Stimulated activated effector memory CD8-positive, alpha-beta T cell treated with anti-CD3 and anti-CD28 coated beads, Interleukin-12 subunit alpha, Interleukin-12 subunit beta, amount 100 ng/mL, for 72 hours (primary cell): ENCODE results near the gene SLC24A2.
"Not testable (repeated sequence)": the region's sequence is repeated elsewhere in the genome, so short reads cannot be mapped to it uniquely, and the experiment has no call there.

Experiments used
- ATAC-seq: fragments of 150-1000 bp; cut with Tn5 transposase; 2 replicates; pipeline ENCODE4 v1.10.0; 2021
- DNase-seq, 2 donors: peaks; one replicate each; pipeline ENCODE4 v3.0.0; 2021 to 2022; ENCODE audit warnings: low spot score in 2 of 2
- H3K27ac Mint-ChIP-seq: one replicate; pipeline ENCODE4 v1.8.0; 2022; ENCODE audit warnings: mild to moderate bottlenecking, mixed read lengths
- H3K36me3 Mint-ChIP-seq: one replicate; pipeline ENCODE4 v1.8.0; 2022; ENCODE audit warnings: mild to moderate bottlenecking, mixed read lengths
- H3K4me1 Mint-ChIP-seq: one replicate; pipeline ENCODE4 v1.8.0; 2022; ENCODE audit warnings: mixed read lengths
- H3K4me3 Mint-ChIP-seq: one replicate; pipeline ENCODE4 v1.8.0; 2022; ENCODE audit warnings: mild to moderate bottlenecking, mixed read lengths
- H3K9me3 Mint-ChIP-seq: one replicate; pipeline ENCODE4 v1.8.0; 2022; ENCODE audit warnings: mixed read lengths

SLC24A2 gene

GRCh38 chr9:19788614-19789271 lies at the start of gene SLC24A2:
SLC24A2 (minus strand) TSS chr9:19789037.
- Mint-ChIP-seq H3K4me1 (no peaks in the 10 kb centered on the region), H3K4me3 (no peak within 1 kb of the TSS), H3K9me3 (no peaks in the 10 kb centered on the region), H3K36me3 (no peaks in the 10 kb centered on the region), H3K27ac (no peak within 1 kb of the TSS)
- ATAC-seq, result peak; percentile 24
- DNase-seq, result no peak

GRCh38 chr9:19833331-19833730 lies 44.5 kb upstream of the SLC24A2 start:
- ATAC-seq, H3K4me3 Mint-ChIP-seq, H3K9me3 Mint-ChIP-seq, H3K27ac Mint-ChIP-seq, H3K36me3 Mint-ChIP-seq, DNase-seq, H3K4me1 Mint-ChIP-seq: not testable (repeated sequence)

GRCh38 chr9:19830796-19831195 lies 42.0 kb upstream of the SLC24A2 start:
- ATAC-seq (no peak), DNase-seq (no peak)
- H3K27ac Mint-ChIP-seq, result no peak overlapping the region
- no peak overlapping the region for H3K4me3 Mint-ChIP-seq
- no peaks in the 10 kb centered on the region for H3K4me1 Mint-ChIP-seq
- no peaks in the 10 kb centered on the region for H3K36me3 Mint-ChIP-seq
- H3K9me3 Mint-ChIP-seq, result no peaks in the 10 kb centered on the region

GRCh38 chr9:19828576-19829109 lies 39.8 kb upstream of the SLC24A2 start:
- Mint-ChIP-seq H3K36me3 (no peaks in the 10 kb centered on the region), H3K4me3 (no peak overlapping the region), H3K9me3 (no peaks in the 10 kb centered on the region), H3K27ac (no peak overlapping the region), H3K4me1 (no peaks in the 10 kb centered on the region)
- DNase-seq (no peak), ATAC-seq (no peak)

- H3K4me3 Mint-ChIP-seq, result no peak overlapping the region
- H3K36me3 Mint-ChIP-seq, result no peaks in the 10 kb centered on the region
- peaks cover 13% of the 10 kb centered on the region for H3K9me3 Mint-ChIP-seq
- ATAC-seq (no peak), DNase-seq (no peak)
- no peak overlapping the region for H3K27ac Mint-ChIP-seq
- H3K4me1 Mint-ChIP-seq, result no peaks in the 10 kb centered on the region
Observed at GRCh38 chr9:19816769-19817168, 27.9 kb upstream of the SLC24A2 start.

GRCh38 chr9:19812194-19812593 lies 23.4 kb upstream of the SLC24A2 start:
- DNase-seq (no peak), ATAC-seq (no peak)
- Mint-ChIP-seq H3K4me1 (no peaks in the 10 kb centered on the region), H3K27ac (no peak overlapping the region), H3K36me3 (no peaks in the 10 kb centered on the region), H3K9me3 (peaks cover 13% of the 10 kb centered on the region), H3K4me3 (no peak overlapping the region)

- ATAC-seq (no peak), DNase-seq (no peak)
- no peak overlapping the region for H3K27ac Mint-ChIP-seq
- H3K9me3 Mint-ChIP-seq, result peaks cover 7% of the 10 kb centered on the region
- no peak overlapping the region for H3K4me3 Mint-ChIP-seq
- no peaks in the 10 kb centered on the region for H3K4me1 Mint-ChIP-seq
- H3K36me3 Mint-ChIP-seq, result no peaks in the 10 kb centered on the region
Observed at GRCh38 chr9:19809422-19810269, 20.8 kb upstream of the SLC24A2 start.

- Mint-ChIP-seq H3K9me3 (peaks cover 3% of the 10 kb centered on the region), H3K36me3 (no peaks in the 10 kb centered on the region), H3K4me1 (no peaks in the 10 kb centered on the region), H3K4me3 (no peak overlapping the region), H3K27ac (no peak overlapping the region)
- DNase-seq, result no peak
- ATAC-seq, result no peak
Observed at GRCh38 chr9:19807182-19807892, 18.5 kb upstream of the SLC24A2 start.

GRCh38 chr9:19804431-19804830 lies 15.6 kb upstream of the SLC24A2 start:
- Mint-ChIP-seq H3K9me3 (no peaks in the 10 kb centered on the region), H3K27ac (no peak overlapping the region), H3K4me1 (no peaks in the 10 kb centered on the region), H3K36me3 (no peaks in the 10 kb centered on the region), H3K4me3 (no peak overlapping the region)
- no peak for ATAC-seq
- no peak for DNase-seq

GRCh38 chr9:19800884-19801283 lies 12.0 kb upstream of the SLC24A2 start:
- no peak for ATAC-seq

GRCh38 chr9:19799784-19800183 lies 10.9 kb upstream of the SLC24A2 start:
- ATAC-seq, result no peak
- H3K4me1 Mint-ChIP-seq, result no peaks in the 10 kb centered on the region

More at GRCh38 chr9:19800884-19801283, 12.0 kb upstream of the SLC24A2 start:
- DNase-seq, result no peak
- H3K27ac Mint-ChIP-seq, result no peak overlapping the region
- H3K4me3 Mint-ChIP-seq, result no peak overlapping the region
- H3K9me3 Mint-ChIP-seq, result no peaks in the 10 kb centered on the region
- no peaks in the 10 kb centered on the region for H3K36me3 Mint-ChIP-seq
- no peaks in the 10 kb centered on the region for H3K4me1 Mint-ChIP-seq

GRCh38 chr9:19788152-19788551 lies 685 bp downstream of the SLC24A2 start:
- no peak overlapping the region for H3K4me3 Mint-ChIP-seq
- no peak for DNase-seq
- H3K36me3 Mint-ChIP-seq, result no peaks in the 10 kb centered on the region
- ATAC-seq, result no peak
- no peaks in the 10 kb centered on the region for H3K9me3 Mint-ChIP-seq
- no peak overlapping the region for H3K27ac Mint-ChIP-seq
- no peaks in the 10 kb centered on the region for H3K4me1 Mint-ChIP-seq

More at GRCh38 chr9:19799784-19800183, 10.9 kb upstream of the SLC24A2 start:
- no peak overlapping the region for H3K4me3 Mint-ChIP-seq
- H3K36me3 Mint-ChIP-seq, result no peaks in the 10 kb centered on the region
- no peaks in the 10 kb centered on the region for H3K9me3 Mint-ChIP-seq
- no peak for DNase-seq
- H3K27ac Mint-ChIP-seq, result no peak overlapping the region

- no peak for ATAC-seq
- Mint-ChIP-seq H3K4me1 (no peaks in the 10 kb centered on the region), H3K36me3 (no peaks in the 10 kb centered on the region), H3K27ac (no peak overlapping the region), H3K9me3 (no peaks in the 10 kb centered on the region), H3K4me3 (no peak overlapping the region)
- DNase-seq, result no peak
Observed at GRCh38 chr9:19787672-19788071, 1.2 kb downstream of the SLC24A2 start.

GRCh38 chr9:19785230-19785629 lies 3.6 kb downstream of the SLC24A2 start:
- Mint-ChIP-seq H3K9me3 (no peaks in the 10 kb centered on the region), H3K36me3 (no peaks in the 10 kb centered on the region), H3K27ac (no peak overlapping the region), H3K4me1 (no peaks in the 10 kb centered on the region), H3K4me3 (no peak overlapping the region)
- DNase-seq, result no peak
- no peak for ATAC-seq

GRCh38 chr9:19784136-19784535 lies 4.7 kb downstream of the SLC24A2 start:
- no peaks in the 10 kb centered on the region for H3K4me1 Mint-ChIP-seq
- H3K9me3 Mint-ChIP-seq, result no peaks in the 10 kb centered on the region
- DNase-seq, result no peak
- no peak overlapping the region for H3K27ac Mint-ChIP-seq
- H3K4me3 Mint-ChIP-seq, result no peak overlapping the region
- ATAC-seq, result no peak
- no peaks in the 10 kb centered on the region for H3K36me3 Mint-ChIP-seq
